Measurements from ENCODE around the gene GNG12. TPM values are rescaled to one million over a fixed set of nuclear protein-coding genes. Genes with fewer than 3 reads are reported as not detected.
A peak's percentile ranks its signal among the peaks of the same experiment; 100 is the strongest.

GNG12 gene
- polyA plus RNA-seq (ENCODE audit: insufficient read length in 4 of 4) = 100 to 1,000 TPM in 3 of 4 donors, 10 to 100 TPM in 1; 98.5 to 138 (median 128) TPM

- DNase-seq (ENCODE audit: low read depth in 4 of 4, low spot score in 3 of 4) = peak in 2 of 4 donors; percentile 49 to 61
Measured at GRCh38 chr1:67832737-67833601, at the start of gene GNG12. GNG12 (minus strand) TSS chr1:67833467; CDS start chr1:67707686, 125,781 bp downstream.

GRCh38 chr1:67882196-67882958, 49.1 kb upstream of the GNG12 start:
- no peak for DNase-seq (ENCODE audit: low read depth in 4 of 4, low spot score in 3 of 4)

GRCh38 chr1:67880056-67880601, 46.9 kb upstream of the GNG12 start:
- DNase-seq (ENCODE audit: low read depth in 4 of 4, low spot score in 3 of 4) = no peak

- DNase-seq (ENCODE audit: low read depth in 4 of 4, low spot score in 3 of 4) = no peak
Measured at GRCh38 chr1:67879485-67879884, 46.2 kb upstream of the GNG12 start.

- no peak for DNase-seq (ENCODE audit: low read depth in 4 of 4, low spot score in 3 of 4)
Measured at GRCh38 chr1:67874501-67875111, 41.3 kb upstream of the GNG12 start.

GRCh38 chr1:67869233-67869632, 36.0 kb upstream of the GNG12 start:
- no peak for DNase-seq (ENCODE audit: low read depth in 4 of 4, low spot score in 3 of 4)

GRCh38 chr1:67863637-67864036, 30.4 kb upstream of the GNG12 start:
- DNase-seq (ENCODE audit: low read depth in 4 of 4, low spot score in 3 of 4) = no peak

GRCh38 chr1:67862685-67863084, 29.4 kb upstream of the GNG12 start:
- DNase-seq (ENCODE audit: low read depth in 4 of 4, low spot score in 3 of 4) = no peak

- no peak for DNase-seq (ENCODE audit: low read depth in 4 of 4, low spot score in 3 of 4)
Measured at GRCh38 chr1:67861856-67862516, 28.7 kb upstream of the GNG12 start.

- DNase-seq (ENCODE audit: low read depth in 4 of 4, low spot score in 3 of 4) = no peak
Measured at GRCh38 chr1:67860776-67861175, 27.5 kb upstream of the GNG12 start.

GRCh38 chr1:67856921-67857320, 23.7 kb upstream of the GNG12 start:
- no peak for DNase-seq (ENCODE audit: low read depth in 4 of 4, low spot score in 3 of 4)

GRCh38 chr1:67855961-67856360, 22.7 kb upstream of the GNG12 start:
- DNase-seq (ENCODE audit: low read depth in 4 of 4, low spot score in 3 of 4) = no peak

GRCh38 chr1:67855444-67855843, 22.2 kb upstream of the GNG12 start:
- DNase-seq (ENCODE audit: low read depth in 4 of 4, low spot score in 3 of 4) = no peak

GRCh38 chr1:67853704-67854103, 20.4 kb upstream of the GNG12 start:
- no peak for DNase-seq (ENCODE audit: low read depth in 4 of 4, low spot score in 3 of 4)

GRCh38 chr1:67851800-67852199, 18.5 kb upstream of the GNG12 start:
- no peak for DNase-seq (ENCODE audit: low read depth in 4 of 4, low spot score in 3 of 4)

- DNase-seq (ENCODE audit: low read depth in 4 of 4, low spot score in 3 of 4) = no peak
Measured at GRCh38 chr1:67850611-67851075, 17.4 kb upstream of the GNG12 start.

- DNase-seq (ENCODE audit: low read depth in 4 of 4, low spot score in 3 of 4) = no peak
Measured at GRCh38 chr1:67850151-67850551, 16.9 kb upstream of the GNG12 start.

GRCh38 chr1:67847466-67847865, 14.2 kb upstream of the GNG12 start:
- DNase-seq (ENCODE audit: low read depth in 4 of 4, low spot score in 3 of 4) = no peak

GRCh38 chr1:67846538-67846937, 13.3 kb upstream of the GNG12 start:
- no peak for DNase-seq (ENCODE audit: low read depth in 4 of 4, low spot score in 3 of 4)

GRCh38 chr1:67844988-67845387, 11.7 kb upstream of the GNG12 start:
- DNase-seq (ENCODE audit: low read depth in 4 of 4, low spot score in 3 of 4) = no peak
